HCT116 (cell line): ENCODE results near the gene SLC6A11. TPM values are rescaled to one million over a fixed set of nuclear protein-coding genes. Genes with fewer than 3 reads are reported as not detected.

Experiments used
- ATAC-seq: fragments of 200-7000 bp; cut with Tn5 transposase; 2 replicates; pipeline ENCODE4 v1.9.1; 2020; ENCODE audit warnings: mild to moderate bottlenecking, moderate library complexity
- BruUV-seq: library from RNA; stranded (reverse); fragments of 400-500 nt; replicated peaks from 2 replicates; lab custom pipeline; 2021; lab: Mats Ljungman, UMichigan
- CTCF ChIA-PET: fragments of 300-600 bp; sonication (Branson Sonifier 250); formaldehyde crosslinking; loops from one replicate; lab custom pipeline; 2021; ENCODE audit warnings: antibody characterized with exemption; lab: Charles Lee
- POLR2A ChIA-PET: fragments of 300-600, 350-600 bp; sonication (Branson Sonifier 250); formaldehyde crosslinking; loops from one replicate; lab custom pipeline; 2021; ENCODE audit warnings: antibody characterized with exemption; lab: Charles Lee
- RAD21 ChIA-PET, 2 experiments: fragments of 300-600 bp; sonication (Branson Sonifier 250); formaldehyde crosslinking; loops; one replicate each; lab custom pipeline; 2023; ENCODE audit warnings: low total read pairs in 2 of 2; ENCODE audit not compliant: uncharacterized antibody in 2 of 2, unreplicated experiment in 2 of 2, low non-redundant PET in 1 of 2; lab: Charles Lee
- DNase-seq: peaks from one replicate; pipeline ENCODE4 v3.0.0-alpha.2; 2010; ENCODE audit warnings: low read depth, low spot score
- H2AFZ ChIP-seq: fragments of 200-600 bp; shearing (Covaris generic), sonication (generic); 2 replicates; pipeline ENCODE4 v1.6.1; 2017; ENCODE audit warnings: low read depth, mixed run types, mixed read lengths, antibody characterized with exemption, low read length; ENCODE audit not compliant: poor library complexity, severe bottlenecking
- H3K27ac ChIP-seq: 2 replicates; pipeline ENCODE4 v1.5.1; 2012; ENCODE audit warnings: low read depth, low read length
- H3K27me3 ChIP-seq: fragments of 200-600 bp; sonication (generic); 2 replicates; pipeline ENCODE4 v1.6.1; 2016; ENCODE audit warnings: mixed run types, low read length, mixed read lengths; ENCODE audit not compliant: insufficient read depth
- H3K36me3 ChIP-seq, 2 experiments: fragments of 200-500 bp in 1 of 2; fragments of 200-600 bp in 1 of 2; sonication (Bioruptor generic) in 1 of 2; sonication (generic) in 1 of 2; 2 replicates each; pipeline versions ENCODE4 v1.5.1 to v1.6.1; 2014 to 2016; ENCODE audit warnings: low read length in 2 of 2, inconsistent platforms in 1 of 2, mixed read lengths in 1 of 2, mixed run types in 1 of 2; ENCODE audit not compliant: insufficient read depth in 2 of 2, control insufficient read depth in 1 of 2
- H3K4me1 ChIP-seq, 2 experiments: fragments of 200-600 bp in 1 of 2; sonication (generic) in 1 of 2; 2 replicates each; pipeline versions ENCODE4 v1.5.1 to v1.6.1; 2012 to 2017; ENCODE audit warnings: low read length in 2 of 2, inconsistent platforms in 1 of 2, mild to moderate bottlenecking in 1 of 2, mixed read lengths in 1 of 2, mixed run types in 1 of 2, moderate library complexity in 1 of 2; ENCODE audit not compliant: insufficient read depth in 2 of 2, control insufficient read depth in 1 of 2
- H3K4me2 ChIP-seq: fragments of 200-600 bp; sonication (generic); 2 replicates; pipeline ENCODE4 v1.6.1; 2017; ENCODE audit warnings: mixed run types, low read length, mixed read lengths
- H3K4me3 ChIP-seq, 2 experiments: fragments of 200-600 bp in 1 of 2; sonication (generic) in 1 of 2; replicated peaks in 1 of 2; 2 replicates each; pipeline ENCODE4 v1.5.1; 2011 to 2016; ENCODE audit warnings: low read length in 2 of 2, control low read depth in 1 of 2, low read depth in 1 of 2, mild to moderate bottlenecking in 1 of 2, mixed read lengths in 1 of 2, mixed run types in 1 of 2
- H3K79me2 ChIP-seq: fragments of 200-600 bp; sonication (generic); 2 replicates; pipeline ENCODE4 v1.6.1; 2017; ENCODE audit warnings: mild to moderate bottlenecking, mixed run types, low read length, moderate library complexity, mixed read lengths; ENCODE audit not compliant: insufficient read depth
- H3K9ac ChIP-seq: fragments of 200-600 bp; sonication (generic); 2 replicates; pipeline ENCODE4 v1.6.1; 2016; ENCODE audit warnings: low read length, mixed read lengths
- H3K9me2 ChIP-seq: fragments of 200-600 bp; sonication (generic), shearing (Covaris generic); 2 replicates; pipeline ENCODE4 v1.6.1; 2017; ENCODE audit warnings: mixed run types, mild to moderate bottlenecking, moderate library complexity; ENCODE audit not compliant: insufficient read depth
- H3K9me3 ChIP-seq, 2 experiments: fragments of 200-500 bp in 1 of 2; fragments of 200-600 bp in 1 of 2; sonication (Bioruptor generic) in 1 of 2; sonication (generic) in 1 of 2; 2 replicates each; pipeline ENCODE4 v1.6.1; 2014 to 2017; ENCODE audit warnings: low read length in 2 of 2, mixed read lengths in 2 of 2, inconsistent platforms in 1 of 2, low read depth in 1 of 2, mild to moderate bottlenecking in 1 of 2, mixed run types in 1 of 2, moderate library complexity in 1 of 2; ENCODE audit not compliant: control insufficient read depth in 1 of 2, insufficient read depth in 1 of 2
- H4K20me1 ChIP-seq: fragments of 200-600 bp; sonication (generic), shearing (Covaris generic); 2 replicates; pipeline ENCODE4 v1.6.1; 2017; ENCODE audit warnings: mixed run types, mild to moderate bottlenecking, moderate library complexity; ENCODE audit not compliant: insufficient read depth
- ATF3 ChIP-seq: IDR thresholded peaks from 2 replicates; pipeline ENCODE4 v1.6.1; 2012
- CTCF ChIP-seq, 3 experiments: fragments of 200-600 bp in 1 of 3; sonication (generic) in 1 of 3; IDR thresholded peaks in 2 of 3; conservative IDR thresholded peaks in 1 of 3; 2 replicates each; pipeline ENCODE4 v1.5.1; 2012 to 2017; ENCODE audit warnings: low read depth in 2 of 3, low read length in 2 of 3, antibody characterized with exemption in 1 of 3, borderline replicate concordance in 1 of 3, control low read depth in 1 of 3, mild to moderate bottlenecking in 1 of 3, mixed read lengths in 1 of 3, mixed run types in 1 of 3, moderate library complexity in 1 of 3; ENCODE audit not compliant: insufficient read depth in 1 of 3
- EGR1 ChIP-seq: IDR thresholded peaks from 2 replicates; pipeline ENCODE4 v1.6.1; 2012; ENCODE audit warnings: low read depth
- JUND ChIP-seq: IDR thresholded peaks from 2 replicates; pipeline ENCODE4 v1.6.1; 2012
- POLR2A ChIP-seq: IDR thresholded peaks from 2 replicates; pipeline ENCODE4 v1.7.0; 2011; ENCODE audit warnings: borderline replicate concordance; ENCODE audit not compliant: insufficient read depth, insufficient read length; ENCODE audit errors: extremely low read depth
- REST ChIP-seq: IDR thresholded peaks from 2 replicates; pipeline ENCODE4 v1.6.1; 2012; ENCODE audit warnings: low read depth
- YY1 ChIP-seq: IDR thresholded peaks from 2 replicates; pipeline ENCODE4 v1.6.1; 2011; ENCODE audit warnings: low read length, low read depth, moderate library complexity, mild to moderate bottlenecking; ENCODE audit not compliant: insufficient replicate concordance; ENCODE audit errors: extremely low read depth
- ZBTB33 ChIP-seq: IDR thresholded peaks from 2 replicates; pipeline ENCODE4 v1.6.1; 2011; ENCODE audit warnings: mild to moderate bottlenecking, low read length, moderate library complexity; ENCODE audit not compliant: insufficient replicate concordance; ENCODE audit errors: extremely low read depth
- intact Hi-C: fragments of 100-400 bp; cut with micrococcal nuclease; formaldehyde crosslinking; loops from 2 replicates; pipeline ENCODE4 v1.10.0; 2022
- total RNA-seq: library from RNA; stranded (reverse); gene quantifications from one replicate; pipeline ENCODE4 v1.2.1, GENCODE V29; 2021; ENCODE audit not compliant: unreplicated experiment

The SLC6A11 gene
- total RNA-seq, 1 experiment from 2014 or later, result not detected

GRCh38 chr3:10781981-10782380 is 34.0 kb upstream of the SLC6A11 start:
- Histone ChIP-seq H2AFZ (no peak overlapping the region), H3K4me2 (no peak overlapping the region), H3K9ac (no peak overlapping the region), H3K4me3 (no peak overlapping the region), H3K27ac (no peak overlapping the region), H3K36me3 (no peaks in the 10 kb centered on the region), H3K9me3 (no peaks in the 10 kb centered on the region), H3K9me2 (no peaks in the 10 kb centered on the region), H3K27me3 (peaks cover 9% of the 10 kb centered on the region), H3K79me2 (no peaks in the 10 kb centered on the region), H3K4me1 (no peaks in the 10 kb centered on the region; a peak in 1 of 4 replicates)
- ChIA-PET RAD21 (no interaction called here), POLR2A (no interaction called here), CTCF (interaction anchor here (4.7 kb wide), 1 partner anchor 9 kb away, joined by 26 read pairs; no protein-coding TSS in a partner anchor)
- ATAC-seq, result no peak
- intact Hi-C loops, result no loop called here
- no peak for TF ChIP-seq ZBTB33
- TF ChIP-seq, all 23 proteins: peak for 0
- DNase-seq, result no peak
- no peaks in the 10 kb centered on the region for H4K20me1 ChIP-seq
- no TSS peak for BruUV-seq

GRCh38 chr3:10783360-10784351 is 32.4 kb upstream of the SLC6A11 start:
- CTCF ChIA-PET, result interaction anchor here (0.7 to 4.7 kb wide), 4 partner anchors 11 to 25 kb away, joined by 3 to 26 read pairs (median 4); no protein-coding TSS in a partner anchor
- no TSS peak for BruUV-seq
- intact Hi-C loops, result no loop called here
- TF ChIP-seq REST (no peak), EGR1 (no peak), JUND (no peak), CTCF (IDR thresholded peaks at IDR 0.05 in 2 of 3, conservative IDR thresholded peaks at IDR 0.05 in 1 of 3; ENCODE audit: borderline replicate concordance in 1 of 3, insufficient read depth in 1 of 3, low read depth in 2 of 3, low read length in 2 of 3) (peak; percentile 56 to 85 (median 84)), ATF3 (no peak), POLR2A (no peak), YY1 (no peak)

More at GRCh38 chr3:10783360-10784351, 32.4 kb upstream of the SLC6A11 start:
- no peak overlapping the region for H3K4me2 ChIP-seq
- H3K4me3 ChIP-seq, result no peak overlapping the region
- DNase-seq (peak; percentile 28), ATAC-seq (peak; percentile 87)
- no peaks in the 10 kb centered on the region for H3K79me2 ChIP-seq
- no peak overlapping the region for H3K27ac ChIP-seq
- no peaks in the 10 kb centered on the region for H4K20me1 ChIP-seq
- ChIA-PET POLR2A (no interaction called here), RAD21 (no interaction called here)
- peak overlapping the region; percentile 57 for H2AFZ ChIP-seq
- H3K36me3 ChIP-seq, result no peaks in the 10 kb centered on the region
- no peaks in the 10 kb centered on the region; a peak in 1 of 4 replicates for H3K4me1 ChIP-seq
- peaks cover 22% of the 10 kb centered on the region for H3K27me3 ChIP-seq
- no peak overlapping the region for H3K9ac ChIP-seq
- no peaks in the 10 kb centered on the region for H3K9me2 ChIP-seq
- no peaks in the 10 kb centered on the region for H3K9me3 ChIP-seq
